Astrocyte (in vitro differentiated cells and primary cell): ENCODE data around the gene ADIPOR2. TPM values are rescaled to one million over a fixed set of nuclear protein-coding genes. Genes with fewer than 3 reads are reported as not detected.

Experiments
- DNase-seq: peaks from one replicate; pipeline ENCODE4 v3.0.0-alpha.2; 2010; ENCODE audit warnings: low read depth
- FAIRE-seq: peaks from 2 replicates; lab custom pipeline; 2011; peaks lifted over from hg19 to GRCh38; lab: Jason Lieb, UNC
- H2AFZ ChIP-seq: 2 replicates; pipeline ENCODE4 v1.6.0; 2012; ENCODE audit warnings: low read depth, low read length, inconsistent platforms
- H3K27ac ChIP-seq: 2 replicates; pipeline ENCODE4 v1.5.1; 2011; ENCODE audit warnings: low read depth, low read length, inconsistent platforms
- H3K27me3 ChIP-seq: 2 replicates; pipeline ENCODE4 v1.6.0; 2011; ENCODE audit warnings: low read length, inconsistent platforms; ENCODE audit not compliant: insufficient read depth
- H3K36me3 ChIP-seq: 2 replicates; pipeline ENCODE4 v1.5.1; 2011; ENCODE audit warnings: low read length, inconsistent platforms; ENCODE audit not compliant: insufficient read depth
- H3K4me1 ChIP-seq: 2 replicates; pipeline ENCODE4 v1.5.1; 2011; ENCODE audit warnings: low read length, inconsistent platforms; ENCODE audit not compliant: insufficient read depth
- H3K4me2 ChIP-seq: 2 replicates; pipeline ENCODE4 v1.6.0; 2012; ENCODE audit warnings: low read length, inconsistent platforms
- H3K4me3 ChIP-seq: 2 replicates; pipeline ENCODE4 v1.5.1; 2011; ENCODE audit warnings: low read depth, mild to moderate bottlenecking, low read length, inconsistent platforms; ENCODE audit not compliant: insufficient read depth
- H3K79me2 ChIP-seq: 2 replicates; pipeline ENCODE4 v1.6.0; 2012; ENCODE audit warnings: mild to moderate bottlenecking, low read length, inconsistent platforms; ENCODE audit not compliant: insufficient read depth
- H3K9ac ChIP-seq: 2 replicates; pipeline ENCODE4 v1.6.0; 2012; ENCODE audit warnings: mild to moderate bottlenecking, low read length, inconsistent platforms
- H3K9me3 ChIP-seq: 2 replicates; pipeline ENCODE4 v1.5.1; 2012; ENCODE audit warnings: low read depth, mild to moderate bottlenecking, low read length, inconsistent platforms; ENCODE audit not compliant: insufficient read depth
- H4K20me1 ChIP-seq: 2 replicates; pipeline ENCODE4 v1.6.0; 2012; ENCODE audit warnings: low read length, inconsistent platforms; ENCODE audit not compliant: insufficient read depth
- H3K27ac Mint-ChIP-seq: one replicate; pipeline ENCODE4 v1.8.0; 2021; ENCODE audit warnings: mild to moderate bottlenecking, mixed read lengths; ENCODE audit not compliant: unreplicated experiment
- H3K27me3 Mint-ChIP-seq: one replicate; pipeline ENCODE4 v1.8.0; 2021; ENCODE audit warnings: low read depth, mixed read lengths; ENCODE audit not compliant: unreplicated experiment
- H3K36me3 Mint-ChIP-seq: one replicate; pipeline ENCODE4 v1.8.0; 2021; ENCODE audit warnings: low read depth, mixed read lengths; ENCODE audit not compliant: unreplicated experiment
- H3K4me1 Mint-ChIP-seq: one replicate; pipeline ENCODE4 v1.8.0; 2021; ENCODE audit warnings: low read depth, mixed read lengths; ENCODE audit not compliant: unreplicated experiment
- H3K4me3 Mint-ChIP-seq: one replicate; pipeline ENCODE4 v1.8.0; 2021; ENCODE audit warnings: mild to moderate bottlenecking, moderate library complexity, mixed read lengths; ENCODE audit not compliant: unreplicated experiment
- H3K9me3 Mint-ChIP-seq: one replicate; pipeline ENCODE4 v1.8.0; 2021; ENCODE audit warnings: mild to moderate bottlenecking, mixed read lengths; ENCODE audit not compliant: unreplicated experiment
- CTCF ChIP-seq: IDR thresholded peaks from 2 replicates; pipeline ENCODE4 v1.5.1; 2011; ENCODE audit warnings: low read depth, mild to moderate bottlenecking, inconsistent platforms, low read length, moderate library complexity; ENCODE audit not compliant: insufficient read depth
- EZH2 ChIP-seq: IDR thresholded peaks from 2 replicates; pipeline ENCODE4 v1.6.1; 2012; ENCODE audit warnings: mild to moderate bottlenecking, low read length, inconsistent platforms; ENCODE audit not compliant: insufficient read depth
- total RNA-seq: library from RNA; stranded (reverse); gene quantifications from 2 replicates; pipeline ENCODE4 v1.2.1, GENCODE V29; 2021

The ADIPOR2 gene
- total RNA-seq, 1 donor from 2014 or later = 56.6 TPM

DNA sequence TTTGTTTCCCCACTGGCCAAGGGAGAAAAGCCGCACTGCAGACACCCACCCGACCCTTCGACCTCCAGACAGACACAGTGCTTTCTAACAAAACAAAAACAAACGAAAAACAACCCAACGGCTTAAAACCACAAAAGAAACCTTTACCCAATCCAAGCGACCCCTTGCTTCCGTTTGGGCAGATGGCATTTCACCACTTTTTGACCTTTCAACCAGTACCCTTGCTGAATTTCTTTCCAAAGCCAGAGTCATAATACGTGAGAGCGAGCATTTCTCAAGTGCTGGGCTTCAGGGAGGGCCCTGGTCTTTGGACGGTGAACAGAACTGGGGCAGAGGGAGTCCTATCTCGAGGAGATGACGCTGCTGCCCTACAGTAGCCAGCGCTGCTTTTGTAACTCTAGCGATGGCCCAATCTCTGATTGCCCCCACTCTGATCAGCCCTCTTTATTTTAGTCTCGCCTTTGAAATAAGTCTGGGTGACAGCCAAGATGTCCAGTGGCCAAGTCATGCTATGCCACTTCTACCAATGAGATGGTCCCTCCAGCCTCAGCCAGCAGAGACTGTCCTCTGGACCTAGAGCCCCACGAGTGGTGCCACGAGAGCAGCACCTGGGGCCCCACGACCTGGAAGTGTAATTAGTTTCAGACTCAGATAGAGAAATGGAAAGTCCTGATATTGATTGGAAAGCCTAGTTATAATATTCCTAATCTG, 21.9 kb upstream of the ADIPOR2 start:
- Histone ChIP-seq H3K79me2 (no peaks in the 10 kb centered on the region), H4K20me1 (no peaks in the 10 kb centered on the region), H3K4me1 (no peaks in the 10 kb centered on the region), H3K9ac (no peak overlapping the region), H3K36me3 (no peaks in the 10 kb centered on the region), H3K4me3 (no peak overlapping the region), H2AFZ (no peak overlapping the region), H3K4me2 (no peak overlapping the region), H3K27ac (no peak overlapping the region), H3K9me3 (no peaks in the 10 kb centered on the region), H3K27me3 (no peaks in the 10 kb centered on the region)
- Mint-ChIP-seq H3K27ac (no peak overlapping the region), H3K4me1 (peaks cover 2% of the 10 kb centered on the region), H3K9me3 (no peaks in the 10 kb centered on the region), H3K36me3 (no peaks in the 10 kb centered on the region), H3K27me3 (peaks cover 4% of the 10 kb centered on the region), H3K4me3 (no peak overlapping the region)
- FAIRE-seq (no peak), DNase-seq (no peak)
- no peak for TF ChIP-seq EZH2
- no peak for TF ChIP-seq CTCF

- Histone ChIP-seq H3K27ac (no peak overlapping the region), H4K20me1 (no peaks in the 10 kb centered on the region), H3K79me2 (no peaks in the 10 kb centered on the region), H3K4me1 (no peaks in the 10 kb centered on the region), H3K9me3 (no peaks in the 10 kb centered on the region), H3K4me3 (no peak overlapping the region), H2AFZ (no peak overlapping the region), H3K4me2 (no peak overlapping the region), H3K9ac (no peak overlapping the region), H3K27me3 (no peaks in the 10 kb centered on the region), H3K36me3 (no peaks in the 10 kb centered on the region)
- TF ChIP-seq CTCF (no peak), EZH2 (no peak)
- H3K27me3 Mint-ChIP-seq = peaks cover 4% of the 10 kb centered on the region
- no peaks in the 10 kb centered on the region for H3K36me3 Mint-ChIP-seq
- DNase-seq (no peak), FAIRE-seq (no peak)
- no peak overlapping the region for H3K4me3 Mint-ChIP-seq
- no peaks in the 10 kb centered on the region for H3K9me3 Mint-ChIP-seq
- H3K4me1 Mint-ChIP-seq = peaks cover 2% of the 10 kb centered on the region
- H3K27ac Mint-ChIP-seq = no peak overlapping the region
Measured at GRCh38 chr12:1670358-1671268, 20.3 kb upstream of the ADIPOR2 start.
